ENCODE results near the gene PRICKLE1.

The PRICKLE1 gene

GRCh38 chr12:42589465-42590329 is at the start of gene PRICKLE1:
Gene PRICKLE1, minus strand, starts transcription at chr12:42589746. Its CDS starts 117,230 bp downstream, at chr12:42472516.
- no peak for DNase-seq

DNA sequence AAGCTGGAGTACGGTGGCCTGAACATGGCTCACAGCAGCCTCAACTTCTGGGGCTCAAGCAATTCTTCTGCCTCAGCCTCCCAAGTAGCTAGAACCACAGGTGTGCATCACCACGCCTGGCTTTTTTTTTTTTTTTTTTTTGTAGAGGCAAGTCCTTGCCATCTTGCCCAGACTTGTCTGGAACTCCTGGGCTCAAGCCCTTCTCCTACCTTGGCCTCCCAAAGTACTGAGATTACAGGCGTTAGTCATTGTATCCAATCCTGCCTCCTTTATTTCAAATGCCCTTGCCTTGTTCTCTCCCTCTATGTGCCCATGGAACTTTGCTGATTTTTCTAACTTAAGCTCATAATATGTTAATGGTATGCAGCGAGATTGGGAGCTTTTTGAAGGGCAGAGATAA is 49.2 kb upstream of the PRICKLE1 start:
- no peak for DNase-seq

DNA sequence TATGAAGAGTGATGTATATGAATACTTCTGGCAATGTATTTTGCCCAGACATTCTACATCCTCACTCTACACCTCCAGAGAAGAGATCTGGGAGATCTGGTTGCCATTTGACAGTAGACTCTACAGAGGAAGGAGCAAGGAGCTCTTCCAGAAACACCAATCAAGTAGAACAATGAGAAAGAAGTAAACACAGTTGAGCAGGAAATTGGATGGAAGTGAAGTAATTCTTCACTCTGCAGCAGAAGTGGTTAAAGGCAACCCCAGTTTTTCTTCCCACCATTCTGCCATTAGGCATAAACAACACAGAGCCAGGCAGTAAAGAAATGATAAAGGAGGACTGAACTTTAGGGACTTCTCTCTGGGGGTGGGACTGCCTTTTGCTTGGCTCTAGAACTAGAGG is 48.5 kb upstream of the PRICKLE1 start:
- no peak for DNase-seq

GRCh38 chr12:42636993-42637392 is 47.4 kb upstream of the PRICKLE1 start:
- no peak for DNase-seq

DNA sequence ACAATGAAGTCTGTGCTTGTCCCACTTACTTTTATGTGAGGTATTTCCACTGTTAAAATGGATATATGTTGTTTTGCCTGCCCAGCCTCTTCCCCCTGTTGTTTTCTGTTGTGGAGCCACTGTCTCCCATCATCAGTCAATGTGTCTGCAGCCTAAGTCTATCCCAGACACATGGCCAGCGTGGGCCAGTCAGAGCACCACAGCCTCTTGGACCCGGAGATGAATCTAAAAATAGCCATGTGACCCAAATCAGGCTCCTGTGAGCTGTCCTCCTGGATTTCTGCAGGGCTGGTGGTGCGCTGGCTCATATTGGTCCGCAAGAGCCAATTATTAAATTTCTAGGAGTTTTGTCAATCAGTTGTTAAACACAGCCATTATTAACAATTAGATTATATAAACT is 44.0 kb upstream of the PRICKLE1 start:
- DNase-seq: no peak

DNA sequence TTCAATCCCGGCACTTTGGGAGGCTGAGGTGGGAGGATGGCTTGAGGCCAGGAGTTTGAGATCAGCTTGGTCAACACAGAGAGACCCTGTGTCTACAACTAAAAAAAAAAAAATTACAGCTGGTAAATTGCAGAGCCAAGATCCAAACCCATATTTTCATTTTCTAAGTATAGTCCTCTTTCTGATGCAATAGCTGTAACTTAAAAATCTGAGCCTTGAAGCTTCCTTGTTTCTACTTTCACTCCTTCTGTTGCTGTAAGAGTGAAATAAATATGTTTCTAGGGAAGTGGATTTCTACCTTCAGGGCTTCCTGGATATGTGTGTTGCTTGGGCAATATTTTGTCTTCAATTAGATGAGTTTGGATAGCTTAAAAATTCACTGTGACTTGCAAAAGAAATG is 42.0 kb upstream of the PRICKLE1 start:
- no peak for DNase-seq

DNA sequence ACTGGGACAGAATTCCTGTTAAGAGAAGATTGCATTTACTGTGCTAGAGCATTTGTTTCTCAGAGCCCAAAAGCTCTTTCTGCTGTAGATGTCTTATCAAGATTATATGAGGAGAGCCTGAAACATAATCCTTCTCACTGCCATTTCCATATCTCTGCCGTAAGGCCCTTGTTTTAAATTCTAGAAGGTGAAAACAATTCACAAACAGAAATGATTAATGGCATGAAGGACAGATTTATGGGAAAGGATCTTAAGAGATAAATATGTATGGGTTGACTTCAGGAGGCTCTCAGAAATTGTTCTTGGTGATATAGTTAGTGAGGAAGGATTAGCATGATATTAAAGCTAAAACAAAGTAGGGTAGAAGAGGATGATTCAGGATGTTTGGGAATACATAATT is 40.8 kb upstream of the PRICKLE1 start:
- no peak for DNase-seq

DNA sequence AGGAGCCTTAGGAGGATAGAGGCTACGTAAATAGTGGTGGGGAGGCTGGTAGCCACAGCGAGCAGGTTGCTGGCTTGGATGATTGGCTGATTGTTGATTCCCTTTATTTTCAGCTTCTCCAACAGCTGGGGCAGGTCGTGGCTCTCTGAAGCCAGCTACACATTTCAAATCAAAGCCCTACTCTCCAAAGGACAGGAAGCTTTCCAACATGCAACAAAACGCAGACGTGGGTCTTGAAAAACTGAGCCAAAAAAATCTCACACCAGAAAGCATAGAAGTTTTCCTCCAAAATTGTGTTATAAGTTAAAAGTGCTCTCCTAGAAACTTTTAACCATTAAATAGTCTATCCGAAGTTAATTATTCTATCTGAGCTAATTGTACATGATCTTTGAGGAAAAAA is 37.6 kb upstream of the PRICKLE1 start:
- DNase-seq: no peak

- no peak for DNase-seq
Measured at GRCh38 chr12:42625611-42626010, 36.1 kb upstream of the PRICKLE1 start.

DNA sequence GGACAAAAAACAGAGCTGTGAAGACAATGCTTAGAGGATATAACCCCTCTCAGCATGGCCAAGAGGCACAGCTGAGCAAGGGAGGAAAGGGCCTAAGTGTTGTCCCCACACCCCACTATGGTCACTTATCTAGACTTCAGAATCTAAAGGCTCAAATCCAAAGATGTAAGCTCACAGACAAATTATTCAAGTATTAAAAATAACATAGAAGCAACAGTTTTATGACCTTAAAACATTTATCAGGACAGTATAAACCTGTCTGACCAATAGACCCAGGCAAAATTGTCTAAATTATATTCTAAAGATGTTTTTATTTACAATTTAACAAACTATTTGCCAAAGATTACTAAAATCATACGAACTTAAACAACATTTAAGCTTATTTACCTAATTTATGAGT is 28.1 kb upstream of the PRICKLE1 start:
- DNase-seq: no peak

DNA sequence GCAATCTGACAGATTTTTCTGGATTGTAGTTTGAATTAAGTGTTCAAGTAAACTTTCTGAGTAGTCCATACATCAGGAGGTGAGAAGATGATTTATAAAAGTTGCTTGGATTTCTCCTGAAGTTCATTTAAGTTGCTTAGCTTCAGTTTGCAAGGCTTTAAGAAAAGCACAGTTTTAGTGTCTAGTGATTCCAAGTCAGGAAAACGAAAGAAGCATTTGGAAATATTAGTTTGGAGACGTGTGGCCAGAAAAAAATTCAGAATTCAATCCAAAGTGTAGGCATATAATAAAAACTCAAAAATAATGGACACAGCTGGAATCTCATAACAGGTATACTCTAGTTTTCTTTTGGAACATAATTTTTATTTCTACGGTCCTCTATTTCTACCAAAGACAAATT is 25.5 kb upstream of the PRICKLE1 start:
- no peak for DNase-seq

GRCh38 chr12:42612231-42612613 is 22.7 kb upstream of the PRICKLE1 start:
- no peak for DNase-seq

GRCh38 chr12:42611571-42612230 is 22.2 kb upstream of the PRICKLE1 start:
- DNase-seq: no peak

GRCh38 chr12:42609605-42610004 is 20.1 kb upstream of the PRICKLE1 start:
- no peak for DNase-seq

GRCh38 chr12:42608196-42608825 is 18.8 kb upstream of the PRICKLE1 start:
- DNase-seq: no peak

DNA sequence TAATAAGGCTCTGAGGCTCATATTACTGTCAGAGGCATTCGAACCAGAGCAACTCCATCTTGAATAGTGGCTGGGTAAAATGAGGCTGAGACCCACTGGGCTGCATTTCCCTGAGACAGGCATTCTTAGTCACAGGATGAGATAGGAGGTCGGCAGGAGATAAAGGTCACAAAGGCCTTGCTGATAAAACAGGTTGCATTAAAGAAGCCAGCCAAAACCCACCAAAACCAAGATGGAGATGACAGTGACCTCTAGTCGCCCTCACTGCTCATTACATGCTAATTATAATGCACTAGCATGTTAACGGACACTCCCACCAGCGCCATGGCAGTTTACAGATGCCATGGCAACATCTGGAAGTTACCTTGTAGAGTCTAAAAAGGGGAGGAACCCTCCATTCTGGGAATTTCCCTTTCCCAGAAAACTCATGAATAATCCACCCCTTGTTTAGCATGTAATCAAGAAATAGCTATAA is 18.1 kb upstream of the PRICKLE1 start:
- no peak for DNase-seq

DNA sequence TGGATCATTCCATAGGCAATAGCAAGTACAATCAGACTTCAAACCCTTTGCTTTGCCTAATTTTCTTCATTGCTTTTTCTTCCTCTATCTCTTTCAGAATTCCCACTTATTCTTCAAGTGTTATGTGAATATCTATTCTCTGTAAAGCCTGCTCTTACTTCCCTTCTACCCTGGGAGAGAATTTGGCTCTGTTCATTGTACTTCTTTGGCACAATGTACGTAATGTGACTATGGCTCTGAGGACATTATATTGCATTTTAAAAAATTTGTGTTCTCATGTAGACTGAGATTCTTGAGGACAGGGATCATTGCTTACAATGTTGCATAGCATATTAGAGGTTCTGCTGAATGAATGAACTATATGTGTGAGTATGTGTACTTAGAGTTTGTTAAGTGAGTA is 16.9 kb upstream of the PRICKLE1 start:
- no peak for DNase-seq

DNA sequence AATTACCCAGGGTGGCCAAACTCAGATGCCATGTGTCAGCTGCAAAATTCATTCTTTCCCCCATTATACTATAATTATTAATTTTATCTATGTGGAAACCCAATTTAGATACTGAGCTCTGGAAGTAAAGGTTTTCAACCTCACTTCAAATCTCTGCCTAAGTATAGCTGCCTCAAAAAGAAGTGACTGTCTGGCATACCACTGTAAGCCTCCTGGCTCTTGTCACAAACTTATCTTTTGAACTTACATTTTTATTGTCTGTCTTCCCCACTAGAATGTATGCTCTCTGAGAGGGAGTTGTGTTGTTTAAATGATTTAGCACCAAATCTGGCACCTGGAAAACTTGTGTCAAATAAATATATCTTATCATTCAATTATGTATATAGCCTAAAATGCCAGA is 16.1 kb upstream of the PRICKLE1 start:
- no peak for DNase-seq

GRCh38 chr12:42603246-42603990 is 13.9 kb upstream of the PRICKLE1 start:
- no peak for DNase-seq

- DNase-seq: no peak
Measured at GRCh38 chr12:42593874-42594273, 4.3 kb upstream of the PRICKLE1 start.

- DNase-seq: no peak
Measured at GRCh38 chr12:42590330-42590934, 886 bp upstream of the PRICKLE1 start.
